GM12878 (cell line): ENCODE measurements around the gene C1QTNF5. TPM values are rescaled to one million over a fixed set of nuclear protein-coding genes. Genes with fewer than 3 reads are reported as not detected.

Source experiments
- ASH2L ChIP-seq: fragments of 300-600, 200-600 bp; sonication (generic); IDR thresholded peaks from 2 replicates; pipeline ENCODE4 v1.6.1; 2017; ENCODE audit warnings: low read depth, mild to moderate bottlenecking, borderline replicate concordance
- CBFB ChIP-seq: IDR thresholded peaks from 2 replicates; pipeline ENCODE4 v1.6.1; 2016; ENCODE audit warnings: antibody characterized with exemption, low read depth
- CTCF ChIP-seq, 3 experiments: IDR thresholded peaks in 2 of 3; conservative IDR thresholded peaks in 1 of 3; 2 replicates each; pipeline ENCODE4 v1.5.1; 2011; ENCODE audit warnings: low read depth in 3 of 3, low read length in 3 of 3, mild to moderate bottlenecking in 3 of 3, control low read depth in 2 of 3, moderate library complexity in 2 of 3, inconsistent platforms in 1 of 3, mixed read lengths in 1 of 3; ENCODE audit not compliant: control insufficient read depth in 2 of 3, insufficient read depth in 1 of 3; ENCODE audit errors: extremely low read depth in 1 of 3
- EED ChIP-seq: sonication (generic); IDR thresholded peaks from 2 replicates; pipeline ENCODE4 v1.6.1; 2016; ENCODE audit warnings: antibody characterized with exemption, low read depth
- ELK1 ChIP-seq: IDR thresholded peaks from 2 replicates; pipeline ENCODE4 v1.6.1; 2012; ENCODE audit warnings: low read depth, low read length, improper control_type of control experiment
- HCFC1 ChIP-seq: fragments of 150-350 bp; IDR thresholded peaks from 2 replicates; pipeline ENCODE4 v1.6.1; 2014; ENCODE audit warnings: low read length
- LARP7 ChIP-seq: fragments of 450-650 bp; IDR thresholded peaks from 2 replicates; pipeline ENCODE4 v1.6.1; 2017; ENCODE audit warnings: mild to moderate bottlenecking
- NFIC ChIP-seq: IDR thresholded peaks from 2 replicates; pipeline ENCODE4 v1.6.1; 2012; ENCODE audit warnings: low read depth, mild to moderate bottlenecking, inconsistent platforms, low read length, moderate library complexity
- PBX3 ChIP-seq: IDR thresholded peaks from 2 replicates; pipeline ENCODE4 v1.6.1; 2011; ENCODE audit warnings: mild to moderate bottlenecking, low read depth, low read length, moderate library complexity; ENCODE audit not compliant: insufficient replicate concordance
- PRDM15 ChIP-seq: fragments of 450-650 bp; formaldehyde crosslinking; IDR thresholded peaks from 2 replicates; pipeline ENCODE4 v1.4.0; 2020; ENCODE audit warnings: mild to moderate bottlenecking, moderate library complexity
- RUNX3 ChIP-seq: IDR thresholded peaks from 2 replicates; pipeline ENCODE4 v1.6.1; 2012; ENCODE audit warnings: low read length, inconsistent platforms
- SMARCA5 ChIP-seq: fragments of 450-650 bp; IDR thresholded peaks from 2 replicates; pipeline ENCODE4 v1.6.1; 2017; ENCODE audit warnings: mild to moderate bottlenecking
- USF1 ChIP-seq: IDR thresholded peaks from 2 replicates; pipeline ENCODE4 v1.6.1; 2011; ENCODE audit warnings: borderline replicate concordance, low read depth, mild to moderate bottlenecking, moderate library complexity, mixed read lengths, low read length; ENCODE audit not compliant: insufficient read depth; ENCODE audit errors: extremely low read length
- ZBTB33 ChIP-seq: fragments of 450-650 bp; IDR thresholded peaks from 2 replicates; pipeline ENCODE4 v1.6.1; 2017; ENCODE audit warnings: mild to moderate bottlenecking
- ZNF207 ChIP-seq: fragments of 450-650 bp; IDR thresholded peaks from 2 replicates; pipeline ENCODE4 v1.6.1; 2014; ENCODE audit warnings: antibody characterized with exemption, mild to moderate bottlenecking, borderline replicate concordance
- polyA plus RNA-seq, 11 experiments: library from polyadenylated mRNA; depleted of rRNA in 4 of 11; unstranded in 6 of 11; stranded (reverse) in 5 of 11; fragments of >200 nt; fragmentation: Nextera tagmentation in 4 of 11; fragmentation: Illumina TruSeq in 1 of 11; extraction: Ambion mirVana in 4 of 11; extraction: Trizol in 1 of 11; gene quantifications; 1 replicate in 1 of 11; 2 replicates in 10 of 11; pipeline versions ENCODE4 v1.2.1 to v1.2.3, GENCODE V29; 2011 to 2016; ENCODE audit warnings: inconsistent platforms in 2 of 11, missing spikeins in 2 of 11, low read depth in 1 of 11
- total RNA-seq, 4 experiments: library from RNA; depleted of rRNA in 3 of 4; stranded (reverse); fragments of >200 nt in 3 of 4; fragmentation: Illumina TruSeq in 1 of 4; extraction: Trizol in 1 of 4; gene quantifications; 2 replicates each; pipeline versions ENCODE4 v1.2.1 to v1.2.3, GENCODE V29; 2013 to 2021

Gene C1QTNF5
- total and polyA plus RNA-seq, 10 of the 15 experiments (the other 5 are each of a cell fraction or from before 2014, with no cell fraction given): not detected

GRCh38 chr11:119334174-119334930 lies 6.3 kb downstream of the C1QTNF5 start, which contains the start of gene RNF26 (continued):
- TF ChIP-seq NFIC (no peak; the same call in 1 of the 2 replicates), ASH2L (no peak), ZNF207 (no peak), EED (no peak), ELK1 (no peak), CTCF (IDR thresholded peaks at IDR 0.05 in 2 of 3, conservative IDR thresholded peaks at IDR 0.05 in 1 of 3; ENCODE audit: control insufficient read depth in 2 of 3, extremely low read depth in 1 of 3, insufficient read depth in 1 of 3, low read depth in 3 of 3, low read length in 3 of 3) (no peak), RUNX3 (peak; percentile 41), ZBTB33 (no peak), USF1 (no peak), SMARCA5 (no peak), PRDM15 (CRISPR knock-in tag) (no peak), PBX3 (no peak), CBFB (peak; percentile 68), HCFC1 (peak; percentile 41; the same call in 1 of the 2 replicates), LARP7 (no peak; the same call in 1 of the 2 replicates)
